Keratinocyte (primary cell): ENCODE measurements around the gene AMN. TPM values are rescaled to one million over a fixed set of nuclear protein-coding genes. Genes with fewer than 3 reads are reported as not detected.

Source experiments
- DNase-seq: peaks from one replicate; pipeline ENCODE4 v3.0.0-alpha.2; 2011; ENCODE audit warnings: low read depth, missing footprints, low spot score
- FAIRE-seq: peaks from 2 replicates; lab custom pipeline; 2011; peaks lifted over from hg19 to GRCh38; lab: Jason Lieb, UNC
- H2AFZ ChIP-seq: 2 replicates; pipeline ENCODE4 v1.6.0; 2012; ENCODE audit warnings: low read length, control low read depth, inconsistent platforms; ENCODE audit not compliant: control insufficient read depth
- H3K27ac ChIP-seq: 2 replicates; pipeline ENCODE4 v1.5.1; 2011; ENCODE audit warnings: low read length; ENCODE audit not compliant: control insufficient read depth, insufficient read depth
- H3K27me3 ChIP-seq: 3 replicates; pipeline ENCODE4 v1.6.0; 2011; ENCODE audit warnings: low read length; ENCODE audit not compliant: control insufficient read depth, insufficient read depth; ENCODE audit errors: extremely low read depth
- H3K36me3 ChIP-seq, 2 experiments: 2 replicates in 1 of 2; 3 replicates in 1 of 2; pipeline ENCODE4 v1.5.1; 2011; ENCODE audit warnings: low read length in 2 of 2, mild to moderate bottlenecking in 1 of 2; ENCODE audit not compliant: control insufficient read depth in 2 of 2, insufficient read depth in 2 of 2; ENCODE audit errors: extremely low read depth in 1 of 2
- H3K4me1 ChIP-seq: 3 replicates; pipeline ENCODE4 v1.5.1; 2011; ENCODE audit warnings: low read length; ENCODE audit not compliant: control insufficient read depth, insufficient read depth; ENCODE audit errors: extremely low read depth
- H3K4me2 ChIP-seq: 3 replicates; pipeline ENCODE4 v1.6.0; 2011; ENCODE audit warnings: low read depth, low read length; ENCODE audit not compliant: control insufficient read depth, insufficient read depth; ENCODE audit errors: extremely low read depth
- H3K4me3 ChIP-seq, 3 experiments: fragments of 200-600 bp in 1 of 3; sonication (generic) in 1 of 3; 2 replicates in 2 of 3; 3 replicates in 1 of 3; pipeline ENCODE4 v1.5.1; 2011 to 2016; ENCODE audit warnings: low read length in 3 of 3, mild to moderate bottlenecking in 3 of 3, control low read depth in 2 of 3, inconsistent platforms in 1 of 3, low read depth in 1 of 3, mixed read lengths in 1 of 3, mixed run types in 1 of 3, moderate library complexity in 1 of 3; ENCODE audit not compliant: control insufficient read depth in 2 of 3, insufficient read depth in 2 of 3; ENCODE audit errors: extremely low read depth in 1 of 3
- H3K79me2 ChIP-seq: 2 replicates; pipeline ENCODE4 v1.6.0; 2012; ENCODE audit warnings: low read length; ENCODE audit not compliant: control insufficient read depth, insufficient read depth
- H3K9ac ChIP-seq: 3 replicates; pipeline ENCODE4 v1.6.0; 2011; ENCODE audit warnings: low read length; ENCODE audit not compliant: control insufficient read depth, insufficient read depth; ENCODE audit errors: extremely low read depth
- H3K9me1 ChIP-seq: 3 replicates; pipeline ENCODE4 v1.6.0; 2011; ENCODE audit warnings: low read length; ENCODE audit not compliant: control insufficient read depth, insufficient read depth; ENCODE audit errors: extremely low read depth
- H3K9me3 ChIP-seq: 2 replicates; pipeline ENCODE4 v1.5.1; 2012; ENCODE audit warnings: low read depth, low read length; ENCODE audit not compliant: control insufficient read depth
- H4K20me1 ChIP-seq: 3 replicates; pipeline ENCODE4 v1.6.0; 2011; ENCODE audit warnings: low read length; ENCODE audit not compliant: control insufficient read depth, insufficient read depth; ENCODE audit errors: extremely low read depth
- EZH2 ChIP-seq: IDR thresholded peaks from one replicate; pipeline ENCODE4 v1.6.1; 2012; ENCODE audit warnings: inconsistent platforms, mild to moderate bottlenecking, low read length, moderate library complexity
- dilution Hi-C: fragments of 300-500 bp; cut with MboI; formaldehyde crosslinking; loops from one replicate; pipeline ENCODE4 v1.7.0; 2020; ENCODE audit warnings: low sequenced_read_pairs; ENCODE audit not compliant: extremely low pct_ligation_motif_present
- polyA plus RNA-seq, 5 experiments: library from polyadenylated mRNA; depleted of rRNA in 3 of 5; stranded (reverse) in 3 of 5; stranded (forward) in 1 of 5; unstranded in 1 of 5; fragments of >200 nt; gene quantifications; 1 replicate in 1 of 5; 2 replicates in 3 of 5; 3 replicates in 1 of 5; pipeline versions ENCODE4 v1.2.1 to v1.2.3, GENCODE V29; 2011 to 2012; ENCODE audit warnings: missing spikeins in 2 of 5, low read depth in 1 of 5, low replicate concordance in 1 of 5
- TF ChIP-seq, protein P1 (sequence below), 3 experiments: IDR thresholded peaks in 1 of 3; conservative IDR thresholded peaks in 1 of 3; optimal IDR thresholded peaks in 1 of 3; 2 replicates in 2 of 3; 3 replicates in 1 of 3; pipeline versions ENCODE3 to v1.5.1; 2011; ENCODE audit warnings: low read length in 3 of 3, mild to moderate bottlenecking in 3 of 3, moderate library complexity in 2 of 3, control low read depth in 1 of 3, inconsistent platforms in 1 of 3; ENCODE audit not compliant: insufficient read depth in 2 of 3; ENCODE audit errors: extremely low read depth in 1 of 3

Gene AMN
- polyA plus RNA-seq, 1 donor (not counting 4 experiments of a cell fraction or from before 2014, with no cell fraction given), result 0.22 TPM

DNA sequence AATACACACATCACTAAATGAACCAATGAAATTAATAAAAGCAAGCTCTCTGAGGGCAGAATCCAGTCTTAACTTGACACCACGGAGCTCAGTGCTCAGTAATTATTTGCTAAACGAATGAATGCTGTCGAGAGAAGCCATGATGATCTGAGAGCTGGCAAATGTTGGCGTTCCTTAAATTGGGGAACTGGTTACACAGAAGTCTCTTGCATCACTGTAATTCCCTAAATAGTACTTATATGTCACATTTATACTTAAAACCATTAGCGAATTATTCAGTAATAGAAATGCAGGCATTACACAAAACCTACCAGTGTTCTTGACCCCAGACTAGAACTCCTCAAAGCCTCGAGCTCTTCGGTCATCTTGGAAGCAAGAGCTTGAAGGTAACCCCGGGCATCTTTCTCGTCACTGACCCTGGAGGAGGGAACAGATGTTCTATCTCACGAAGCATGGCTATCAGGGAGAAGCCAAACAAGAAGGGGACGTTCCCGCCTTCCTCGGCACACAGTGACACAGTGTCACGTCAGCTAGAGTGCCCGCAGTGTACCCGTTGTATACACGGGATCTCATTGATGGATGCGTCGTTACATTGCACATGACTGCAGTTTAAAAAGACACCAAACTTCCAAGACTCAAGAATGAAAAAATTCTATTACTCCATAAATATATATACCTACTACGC, 43.6 kb downstream of the AMN start:
- Histone ChIP-seq H4K20me1 (no peaks in the 10 kb centered on the region), H3K9me1 (no peaks in the 10 kb centered on the region), H3K36me3 (peaks cover 41 to 60% of the 10 kb centered on the region in 2 experiments), H3K27me3 (no peaks in the 10 kb centered on the region), H3K9ac (no peak overlapping the region), H3K4me1 (no peaks in the 10 kb centered on the region), H3K9me3 (no peaks in the 10 kb centered on the region), H3K27ac (no peak overlapping the region), H3K79me2 (no peaks in the 10 kb centered on the region), H3K4me3 (no peak overlapping the region), H3K4me2 (no peak overlapping the region), H2AFZ (no peak overlapping the region)
- TF ChIP-seq EZH2, result no peak
- TF ChIP-seq, protein P1, sequence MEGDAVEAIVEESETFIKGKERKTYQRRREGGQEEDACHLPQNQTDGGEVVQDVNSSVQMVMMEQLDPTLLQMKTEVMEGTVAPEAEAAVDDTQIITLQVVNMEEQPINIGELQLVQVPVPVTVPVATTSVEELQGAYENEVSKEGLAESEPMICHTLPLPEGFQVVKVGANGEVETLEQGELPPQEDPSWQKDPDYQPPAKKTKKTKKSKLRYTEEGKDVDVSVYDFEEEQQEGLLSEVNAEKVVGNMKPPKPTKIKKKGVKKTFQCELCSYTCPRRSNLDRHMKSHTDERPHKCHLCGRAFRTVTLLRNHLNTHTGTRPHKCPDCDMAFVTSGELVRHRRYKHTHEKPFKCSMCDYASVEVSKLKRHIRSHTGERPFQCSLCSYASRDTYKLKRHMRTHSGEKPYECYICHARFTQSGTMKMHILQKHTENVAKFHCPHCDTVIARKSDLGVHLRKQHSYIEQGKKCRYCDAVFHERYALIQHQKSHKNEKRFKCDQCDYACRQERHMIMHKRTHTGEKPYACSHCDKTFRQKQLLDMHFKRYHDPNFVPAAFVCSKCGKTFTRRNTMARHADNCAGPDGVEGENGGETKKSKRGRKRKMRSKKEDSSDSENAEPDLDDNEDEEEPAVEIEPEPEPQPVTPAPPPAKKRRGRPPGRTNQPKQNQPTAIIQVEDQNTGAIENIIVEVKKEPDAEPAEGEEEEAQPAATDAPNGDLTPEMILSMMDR (optimal IDR thresholded peaks at IDR 0.05 in 1 of 3, IDR thresholded peaks at IDR 0.05 in 1 of 3, conservative IDR thresholded peaks at IDR 0.05 in 1 of 3; ENCODE audit: extremely low read depth in 1 of 3, insufficient read depth in 2 of 3, low read length in 3 of 3), result no peak
- dilution Hi-C loops, result no loop called here
- DNase-seq (no peak), FAIRE-seq (no peak)

DNA sequence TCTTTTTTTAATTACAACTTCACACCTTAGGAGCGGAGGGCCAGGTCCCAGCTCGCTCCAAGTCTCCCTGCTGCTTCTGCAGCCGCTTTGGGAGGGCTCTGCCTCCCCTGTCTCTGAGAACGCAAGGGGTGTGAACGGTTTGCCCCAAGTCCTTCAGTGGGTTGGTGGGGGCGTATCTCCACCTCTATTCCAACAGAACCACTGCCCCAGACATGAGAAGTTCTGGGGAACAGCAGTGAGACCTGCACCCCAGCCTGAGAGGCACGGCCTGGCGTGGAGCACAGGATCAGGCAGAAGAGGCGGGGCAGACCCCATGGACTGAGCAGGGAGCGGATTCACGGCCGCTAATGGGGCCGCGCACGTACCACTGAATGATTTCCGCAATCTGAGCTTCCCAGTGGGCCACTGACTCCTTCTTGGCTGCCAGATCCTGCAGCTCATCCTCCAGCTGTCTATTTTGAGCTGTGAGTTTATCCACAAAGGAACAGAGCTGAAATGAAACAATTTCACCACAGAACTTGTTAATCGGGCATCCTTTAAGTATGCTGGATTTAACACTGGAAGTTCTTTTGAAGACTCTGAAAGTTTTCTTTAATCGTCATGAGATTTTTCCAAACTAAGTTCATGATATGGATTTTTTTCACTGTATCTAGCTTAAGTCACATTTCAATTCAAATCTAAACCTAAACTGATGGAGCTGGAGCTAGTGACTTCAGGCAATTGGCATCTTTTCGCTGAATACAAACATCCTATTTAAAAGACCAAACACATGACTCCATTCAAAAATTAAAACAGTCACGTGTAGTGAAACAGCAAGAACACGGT, 44.4 kb downstream of the AMN start:
- dilution Hi-C loops, result no loop called here
- Histone ChIP-seq H3K4me3 (no peak overlapping the region), H3K4me2 (no peak overlapping the region), H3K4me1 (no peaks in the 10 kb centered on the region), H3K9ac (no peak overlapping the region), H3K79me2 (no peaks in the 10 kb centered on the region), H3K9me3 (no peaks in the 10 kb centered on the region), H2AFZ (no peak overlapping the region), H3K36me3 (peaks cover 45 to 65% of the 10 kb centered on the region in 2 experiments), H4K20me1 (no peaks in the 10 kb centered on the region), H3K9me1 (no peaks in the 10 kb centered on the region), H3K27me3 (no peaks in the 10 kb centered on the region), H3K27ac (no peak overlapping the region)
- DNase-seq, result no peak
- FAIRE-seq, result no peak
- TF ChIP-seq EZH2, result no peak
- TF ChIP-seq, protein P1 (optimal IDR thresholded peaks at IDR 0.05 in 1 of 3, IDR thresholded peaks at IDR 0.05 in 1 of 3, conservative IDR thresholded peaks at IDR 0.05 in 1 of 3; ENCODE audit: extremely low read depth in 1 of 3, insufficient read depth in 2 of 3, low read length in 3 of 3), result no peak
